ENCODE data around the gene TSHZ2. TPM values are rescaled to one million over a fixed set of nuclear protein-coding genes. Genes with fewer than 3 reads are reported as not detected.

Gene TSHZ2
- total RNA-seq, 1 experiment from 2014 or later: 0.20 TPM

GRCh38 chr20:53016071-53016470, 43.9 kb downstream of the TSHZ2 start (continued):
- TF ChIP-seq CTCF (IDR thresholded peaks at IDR 0.05) (no peak), RORB (CRISPR knock-in tag; IDR thresholded peaks at IDR 0.05) (no peak), ZBTB43 (CRISPR knock-in tag; IDR thresholded peaks at IDR 0.05) (no peak), ZNF416 (CRISPR knock-in tag; IDR thresholded peaks at IDR 0.05) (no peak), ATF1 (CRISPR knock-in tag; IDR thresholded peaks at IDR 0.05) (no peak), HMGA2 (CRISPR knock-in tag; IDR thresholded peaks at IDR 0.05) (no peak), ZNF263 (CRISPR knock-in tag; IDR thresholded peaks at IDR 0.05; ENCODE audit: low read depth) (no peak), ZNF317 (CRISPR knock-in tag; IDR thresholded peaks at IDR 0.05; ENCODE audit: borderline replicate concordance, low read depth) (no peak), FOXJ3 (CRISPR knock-in tag; IDR thresholded peaks at IDR 0.05; ENCODE audit: borderline replicate concordance) (no peak)
- TF ChIP-seq, protein P1, sequence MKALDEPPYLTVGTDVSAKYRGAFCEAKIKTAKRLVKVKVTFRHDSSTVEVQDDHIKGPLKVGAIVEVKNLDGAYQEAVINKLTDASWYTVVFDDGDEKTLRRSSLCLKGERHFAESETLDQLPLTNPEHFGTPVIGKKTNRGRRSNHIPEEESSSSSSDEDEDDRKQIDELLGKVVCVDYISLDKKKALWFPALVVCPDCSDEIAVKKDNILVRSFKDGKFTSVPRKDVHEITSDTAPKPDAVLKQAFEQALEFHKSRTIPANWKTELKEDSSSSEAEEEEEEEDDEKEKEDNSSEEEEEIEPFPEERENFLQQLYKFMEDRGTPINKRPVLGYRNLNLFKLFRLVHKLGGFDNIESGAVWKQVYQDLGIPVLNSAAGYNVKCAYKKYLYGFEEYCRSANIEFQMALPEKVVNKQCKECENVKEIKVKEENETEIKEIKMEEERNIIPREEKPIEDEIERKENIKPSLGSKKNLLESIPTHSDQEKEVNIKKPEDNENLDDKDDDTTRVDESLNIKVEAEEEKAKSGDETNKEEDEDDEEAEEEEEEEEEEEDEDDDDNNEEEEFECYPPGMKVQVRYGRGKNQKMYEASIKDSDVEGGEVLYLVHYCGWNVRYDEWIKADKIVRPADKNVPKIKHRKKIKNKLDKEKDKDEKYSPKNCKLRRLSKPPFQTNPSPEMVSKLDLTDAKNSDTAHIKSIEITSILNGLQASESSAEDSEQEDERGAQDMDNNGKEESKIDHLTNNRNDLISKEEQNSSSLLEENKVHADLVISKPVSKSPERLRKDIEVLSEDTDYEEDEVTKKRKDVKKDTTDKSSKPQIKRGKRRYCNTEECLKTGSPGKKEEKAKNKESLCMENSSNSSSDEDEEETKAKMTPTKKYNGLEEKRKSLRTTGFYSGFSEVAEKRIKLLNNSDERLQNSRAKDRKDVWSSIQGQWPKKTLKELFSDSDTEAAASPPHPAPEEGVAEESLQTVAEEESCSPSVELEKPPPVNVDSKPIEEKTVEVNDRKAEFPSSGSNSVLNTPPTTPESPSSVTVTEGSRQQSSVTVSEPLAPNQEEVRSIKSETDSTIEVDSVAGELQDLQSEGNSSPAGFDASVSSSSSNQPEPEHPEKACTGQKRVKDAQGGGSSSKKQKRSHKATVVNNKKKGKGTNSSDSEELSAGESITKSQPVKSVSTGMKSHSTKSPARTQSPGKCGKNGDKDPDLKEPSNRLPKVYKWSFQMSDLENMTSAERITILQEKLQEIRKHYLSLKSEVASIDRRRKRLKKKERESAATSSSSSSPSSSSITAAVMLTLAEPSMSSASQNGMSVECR (CRISPR knock-in tag; IDR thresholded peaks at IDR 0.05; ENCODE audit: borderline replicate concordance): no peak
- TF ChIP-seq, protein P2, sequence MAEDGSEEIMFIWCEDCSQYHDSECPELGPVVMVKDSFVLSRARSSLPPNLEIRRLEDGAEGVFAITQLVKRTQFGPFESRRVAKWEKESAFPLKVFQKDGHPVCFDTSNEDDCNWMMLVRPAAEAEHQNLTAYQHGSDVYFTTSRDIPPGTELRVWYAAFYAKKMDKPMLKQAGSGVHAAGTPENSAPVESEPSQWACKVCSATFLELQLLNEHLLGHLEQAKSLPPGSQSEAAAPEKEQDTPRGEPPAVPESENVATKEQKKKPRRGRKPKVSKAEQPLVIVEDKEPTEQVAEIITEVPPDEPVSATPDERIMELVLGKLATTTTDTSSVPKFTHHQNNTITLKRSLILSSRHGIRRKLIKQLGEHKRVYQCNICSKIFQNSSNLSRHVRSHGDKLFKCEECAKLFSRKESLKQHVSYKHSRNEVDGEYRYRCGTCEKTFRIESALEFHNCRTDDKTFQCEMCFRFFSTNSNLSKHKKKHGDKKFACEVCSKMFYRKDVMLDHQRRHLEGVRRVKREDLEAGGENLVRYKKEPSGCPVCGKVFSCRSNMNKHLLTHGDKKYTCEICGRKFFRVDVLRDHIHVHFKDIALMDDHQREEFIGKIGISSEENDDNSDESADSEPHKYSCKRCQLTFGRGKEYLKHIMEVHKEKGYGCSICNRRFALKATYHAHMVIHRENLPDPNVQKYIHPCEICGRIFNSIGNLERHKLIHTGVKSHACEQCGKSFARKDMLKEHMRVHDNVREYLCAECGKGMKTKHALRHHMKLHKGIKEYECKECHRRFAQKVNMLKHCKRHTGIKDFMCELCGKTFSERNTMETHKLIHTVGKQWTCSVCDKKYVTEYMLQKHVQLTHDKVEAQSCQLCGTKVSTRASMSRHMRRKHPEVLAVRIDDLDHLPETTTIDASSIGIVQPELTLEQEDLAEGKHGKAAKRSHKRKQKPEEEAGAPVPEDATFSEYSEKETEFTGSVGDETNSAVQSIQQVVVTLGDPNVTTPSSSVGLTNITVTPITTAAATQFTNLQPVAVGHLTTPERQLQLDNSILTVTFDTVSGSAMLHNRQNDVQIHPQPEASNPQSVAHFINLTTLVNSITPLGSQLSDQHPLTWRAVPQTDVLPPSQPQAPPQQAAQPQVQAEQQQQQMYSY (CRISPR knock-in tag; IDR thresholded peaks at IDR 0.05): no peak
- TF ChIP-seq, protein P3, sequence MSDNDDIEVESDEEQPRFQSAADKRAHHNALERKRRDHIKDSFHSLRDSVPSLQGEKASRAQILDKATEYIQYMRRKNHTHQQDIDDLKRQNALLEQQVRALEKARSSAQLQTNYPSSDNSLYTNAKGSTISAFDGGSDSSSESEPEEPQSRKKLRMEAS (CRISPR knock-in tag; IDR thresholded peaks at IDR 0.05): no peak

DNA sequence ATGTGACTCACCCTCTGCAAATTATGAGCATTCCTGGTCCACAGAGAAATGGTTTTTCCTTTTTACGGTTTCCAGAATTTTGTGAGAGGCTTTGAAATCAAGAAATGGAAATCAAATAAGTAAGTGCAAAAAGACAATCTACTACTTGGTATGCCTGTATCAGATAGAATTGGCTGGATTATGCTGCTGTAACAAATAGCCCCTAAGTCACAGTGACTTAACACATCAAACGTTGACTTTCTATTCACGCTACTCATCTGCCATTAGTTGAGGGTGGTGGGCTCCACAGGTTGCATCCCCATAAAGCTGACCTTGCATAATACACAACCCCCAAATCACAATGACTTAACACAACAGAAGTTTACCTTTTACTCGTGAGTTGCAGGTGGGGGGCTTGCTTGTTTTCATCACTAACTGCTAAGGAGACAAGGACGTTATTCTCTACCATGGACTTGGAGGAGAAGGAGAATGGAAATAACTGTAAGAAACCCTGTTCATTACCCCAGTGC, 44.4 kb downstream of the TSHZ2 start:
- H3K27me3 Mint-ChIP-seq (ENCODE audit: low read depth): peaks cover 2% of the 10 kb centered on the region; the same call in 1 of the 2 replicates
- no peak for TF ChIP-seq FOXJ3 (CRISPR knock-in tag; IDR thresholded peaks at IDR 0.05; ENCODE audit: borderline replicate concordance)
- TF ChIP-seq, protein P4, sequence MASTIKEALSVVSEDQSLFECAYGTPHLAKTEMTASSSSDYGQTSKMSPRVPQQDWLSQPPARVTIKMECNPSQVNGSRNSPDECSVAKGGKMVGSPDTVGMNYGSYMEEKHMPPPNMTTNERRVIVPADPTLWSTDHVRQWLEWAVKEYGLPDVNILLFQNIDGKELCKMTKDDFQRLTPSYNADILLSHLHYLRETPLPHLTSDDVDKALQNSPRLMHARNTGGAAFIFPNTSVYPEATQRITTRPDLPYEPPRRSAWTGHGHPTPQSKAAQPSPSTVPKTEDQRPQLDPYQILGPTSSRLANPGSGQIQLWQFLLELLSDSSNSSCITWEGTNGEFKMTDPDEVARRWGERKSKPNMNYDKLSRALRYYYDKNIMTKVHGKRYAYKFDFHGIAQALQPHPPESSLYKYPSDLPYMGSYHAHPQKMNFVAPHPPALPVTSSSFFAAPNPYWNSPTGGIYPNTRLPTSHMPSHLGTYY (CRISPR knock-in tag; IDR thresholded peaks at IDR 0.05): no peak
- TF ChIP-seq JUN (CRISPR knock-in tag; IDR thresholded peaks at IDR 0.05): no peak
- no peak for TF ChIP-seq NR2C2 (CRISPR knock-in tag; IDR thresholded peaks at IDR 0.05)
- no peak for TF ChIP-seq NFE2L1 (CRISPR knock-in tag; IDR thresholded peaks at IDR 0.05)
- TF ChIP-seq TP53 (CRISPR knock-in tag; IDR thresholded peaks at IDR 0.05): no peak
- no peak for TF ChIP-seq FOXP4 (CRISPR knock-in tag; IDR thresholded peaks at IDR 0.05)
- no peak for TF ChIP-seq ZNF263 (CRISPR knock-in tag; IDR thresholded peaks at IDR 0.05; ENCODE audit: low read depth)
- no peak for TF ChIP-seq CDX4 (CRISPR knock-in tag; IDR thresholded peaks at IDR 0.05; ENCODE audit: borderline replicate concordance)
- TF ChIP-seq HMGA2 (CRISPR knock-in tag; IDR thresholded peaks at IDR 0.05): no peak
- TF ChIP-seq KAT7 (CRISPR knock-in tag; IDR thresholded peaks at IDR 0.05; ENCODE audit: borderline replicate concordance): no peak
- H3K36me3 Mint-ChIP-seq: peaks cover 4% of the 10 kb centered on the region; the same call in 1 of the 2 replicates
- CTCF ChIA-PET: no interaction called here
- H3K27ac Mint-ChIP-seq: no peak overlapping the region
- POLR2A ChIA-PET: no interaction called here
- H3K4me1 Mint-ChIP-seq: no peaks in the 10 kb centered on the region
- no peak for DNase-seq (ENCODE audit: low spot score)
- peaks cover 30% of the 10 kb centered on the region for H3K9me3 Mint-ChIP-seq
- no peak overlapping the region for H3K4me3 Mint-ChIP-seq
- no peak for ATAC-seq

Measured in WTC11 (cell line).